HUES6 (cell line): ENCODE measurements around the gene ATP2B2.

Experiments used
- H3K27ac ChIP-seq: 2 replicates; pipeline ENCODE4 v1.7.0; 2013; ENCODE audit warnings: low read depth, mild to moderate bottlenecking, low read length, inconsistent platforms
- H3K27me3 ChIP-seq: 2 replicates; pipeline ENCODE4 v1.6.1; 2013; ENCODE audit warnings: low read length; ENCODE audit not compliant: control insufficient read depth, insufficient read depth
- H3K36me3 ChIP-seq: 2 replicates; pipeline ENCODE4 v1.6.1; 2013; ENCODE audit warnings: low read length; ENCODE audit not compliant: control insufficient read depth, insufficient read depth
- H3K4me1 ChIP-seq: 2 replicates; pipeline ENCODE4 v1.6.1; 2013; ENCODE audit warnings: low read length; ENCODE audit not compliant: control insufficient read depth, insufficient read depth
- H3K4me3 ChIP-seq: 2 replicates; pipeline ENCODE4 v1.5.1; 2013; ENCODE audit warnings: low read depth, low read length
- H3K9ac ChIP-seq: one replicate; pipeline ENCODE4 v1.6.1; 2013; ENCODE audit warnings: mild to moderate bottlenecking, low read length
- H3K9me3 ChIP-seq: 2 replicates; pipeline ENCODE4 v1.6.1; 2013; ENCODE audit warnings: low read depth, low read length; ENCODE audit not compliant: control insufficient read depth, insufficient read depth

Gene ATP2B2

DNA sequence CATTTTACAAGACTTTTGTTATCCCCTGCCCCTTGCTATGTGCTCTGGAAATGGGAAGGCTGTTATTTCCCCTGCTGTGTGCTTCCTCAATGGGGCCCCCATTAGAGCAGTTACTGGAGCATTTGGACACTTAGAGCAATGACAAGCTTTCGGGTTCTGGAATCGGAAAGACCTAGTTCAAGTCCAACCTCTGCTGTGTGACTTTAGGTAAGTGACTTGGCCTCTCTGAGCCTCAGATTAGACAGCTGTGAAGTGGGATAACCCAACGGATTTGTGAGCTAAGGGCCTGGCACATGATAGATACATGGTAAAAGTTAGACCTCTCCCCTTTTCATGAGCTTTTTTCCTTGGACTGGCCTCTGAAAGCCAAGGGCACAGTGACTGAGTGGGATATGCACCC, 100.5 kb downstream of the ATP2B2 start:
- no peak overlapping the region for H3K27ac ChIP-seq
- no peaks in the 10 kb centered on the region for H3K36me3 ChIP-seq
- no peaks in the 10 kb centered on the region for H3K4me1 ChIP-seq
- H3K27me3 ChIP-seq: no peaks in the 10 kb centered on the region
- no peak overlapping the region for H3K4me3 ChIP-seq
- H3K9ac ChIP-seq: no peak overlapping the region
- H3K9me3 ChIP-seq: no peaks in the 10 kb centered on the region

GRCh38 chr3:10404377-10404776, 101.0 kb downstream of the ATP2B2 start:
- no peaks in the 10 kb centered on the region for H3K36me3 ChIP-seq
- H3K27me3 ChIP-seq: no peaks in the 10 kb centered on the region
- H3K9me3 ChIP-seq: no peaks in the 10 kb centered on the region
- no peak overlapping the region for H3K9ac ChIP-seq
- no peak overlapping the region for H3K27ac ChIP-seq
- H3K4me3 ChIP-seq: no peak overlapping the region
- H3K4me1 ChIP-seq: no peaks in the 10 kb centered on the region

DNA sequence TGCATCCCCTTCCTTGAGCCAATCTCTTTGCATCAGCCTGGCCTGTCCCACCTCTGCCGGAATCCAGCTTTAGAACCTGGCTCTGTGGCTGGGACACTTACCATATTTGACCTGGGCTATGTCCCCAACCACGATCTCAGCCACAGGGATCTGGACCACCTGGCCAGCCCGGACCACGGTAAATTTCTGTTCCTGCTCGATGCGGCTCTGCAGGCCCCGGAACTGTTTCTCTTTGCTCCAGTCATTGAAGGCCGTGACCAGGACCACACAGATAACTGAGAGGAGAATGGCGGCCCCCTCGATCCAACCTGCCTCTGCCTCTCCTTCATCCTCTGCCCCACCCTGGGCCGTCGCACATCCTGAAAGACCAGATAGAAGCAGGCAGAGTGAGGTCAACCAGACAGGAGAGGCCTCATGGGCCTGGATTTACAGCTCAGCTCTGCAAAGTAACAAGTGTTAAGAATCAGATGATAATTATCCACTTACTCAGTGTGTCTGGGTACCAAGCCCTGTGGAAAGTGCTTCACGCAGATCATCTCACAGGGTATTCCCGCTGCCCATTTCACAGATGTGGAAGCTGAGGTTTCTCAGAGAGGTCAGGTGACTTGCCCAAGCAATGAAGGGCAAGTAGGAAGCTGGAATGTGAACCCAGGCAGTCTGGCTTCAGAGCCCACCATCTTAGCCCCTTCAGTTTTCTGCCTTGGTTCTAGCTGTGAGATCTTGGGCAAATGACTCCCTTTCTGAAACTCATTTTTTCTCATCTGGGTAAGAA, 103.2 kb downstream of the ATP2B2 start:
- Histone ChIP-seq H3K9ac (no peak overlapping the region), H3K4me1 (no peaks in the 10 kb centered on the region), H3K4me3 (no peak overlapping the region), H3K9me3 (no peaks in the 10 kb centered on the region), H3K27ac (no peak overlapping the region), H3K36me3 (no peaks in the 10 kb centered on the region), H3K27me3 (no peaks in the 10 kb centered on the region)

DNA sequence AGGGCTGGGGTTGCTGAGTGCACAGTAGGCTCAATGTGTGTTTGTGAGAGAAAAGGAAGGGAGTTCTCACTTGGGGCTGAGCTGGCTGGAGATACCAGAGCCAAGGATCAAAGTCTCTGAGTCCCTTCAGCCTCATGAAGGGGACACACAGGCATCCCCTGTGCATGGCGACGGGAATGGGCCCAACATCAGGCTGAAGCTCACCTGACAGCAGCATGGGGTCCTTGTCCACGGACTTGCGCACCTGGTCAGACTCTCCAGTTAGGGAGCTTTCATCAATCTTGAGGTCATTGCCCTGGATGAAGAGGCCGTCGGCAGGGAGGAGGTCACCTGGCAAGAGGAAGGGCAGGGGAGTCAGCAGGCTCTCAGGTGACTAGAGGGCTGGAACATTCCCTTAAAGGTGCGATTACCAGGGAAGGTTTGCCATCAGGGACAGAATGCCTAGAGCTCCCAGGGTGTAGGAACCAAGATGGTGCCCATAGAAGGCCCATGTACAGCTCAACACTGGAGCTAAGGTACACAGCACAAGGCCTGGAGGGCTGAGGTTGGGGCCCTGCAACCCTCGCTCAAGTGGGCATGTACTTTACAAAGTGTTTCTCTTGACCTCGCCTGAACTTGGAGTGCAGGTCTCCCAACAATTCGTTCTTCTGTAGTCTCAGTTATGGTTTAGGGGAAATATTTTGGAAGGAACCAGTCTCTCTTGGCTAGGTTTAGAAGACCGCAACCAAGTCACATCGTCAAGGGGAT, 104.5 kb downstream of the ATP2B2 start:
- H3K27me3 ChIP-seq: no peaks in the 10 kb centered on the region
- no peak overlapping the region for H3K27ac ChIP-seq
- H3K9ac ChIP-seq: no peak overlapping the region
- peaks cover 6% of the 10 kb centered on the region for H3K4me1 ChIP-seq
- no peaks in the 10 kb centered on the region for H3K36me3 ChIP-seq
- no peaks in the 10 kb centered on the region for H3K9me3 ChIP-seq
- no peak overlapping the region for H3K4me3 ChIP-seq

- no peak overlapping the region for H3K4me3 ChIP-seq
- no peaks in the 10 kb centered on the region for H3K36me3 ChIP-seq
- peaks cover 13% of the 10 kb centered on the region for H3K4me1 ChIP-seq
- no peaks in the 10 kb centered on the region for H3K9me3 ChIP-seq
- H3K27me3 ChIP-seq: no peaks in the 10 kb centered on the region
- H3K9ac ChIP-seq: no peak overlapping the region
- no peak overlapping the region for H3K27ac ChIP-seq
These were observed 105.2 kb downstream of the ATP2B2 start for GRCh38 chr3:10400050-10400748.

DNA sequence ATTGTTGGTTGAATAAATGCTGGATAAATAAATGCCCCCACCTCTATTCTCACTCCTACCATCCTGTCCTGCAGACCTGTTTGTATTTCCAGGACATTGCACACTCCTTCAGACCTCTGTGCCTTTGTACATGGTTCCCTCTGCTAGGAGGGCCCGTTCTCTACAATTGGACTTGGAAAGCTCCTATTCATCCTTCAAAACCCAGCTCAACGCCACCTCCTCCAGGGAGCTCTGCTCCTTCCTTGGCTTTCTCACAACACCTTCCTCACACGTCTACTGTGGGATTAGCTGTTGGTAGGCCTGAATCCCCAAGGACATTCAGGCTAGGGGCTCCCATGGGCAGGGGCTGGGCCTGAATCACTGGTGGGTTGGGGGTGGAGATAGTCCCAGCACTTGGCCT, 105.8 kb downstream of the ATP2B2 start:
- no peaks in the 10 kb centered on the region for H3K9me3 ChIP-seq
- no peak overlapping the region for H3K4me3 ChIP-seq
- H3K9ac ChIP-seq: no peak overlapping the region
- H3K27ac ChIP-seq: no peak overlapping the region
- no peaks in the 10 kb centered on the region for H3K27me3 ChIP-seq
- no peaks in the 10 kb centered on the region for H3K36me3 ChIP-seq
- H3K4me1 ChIP-seq: peaks cover 19% of the 10 kb centered on the region

GRCh38 chr3:10398341-10398740, 107.0 kb downstream of the ATP2B2 start:
- H3K36me3 ChIP-seq: no peaks in the 10 kb centered on the region
- peaks cover 19% of the 10 kb centered on the region for H3K4me1 ChIP-seq
- H3K4me3 ChIP-seq: no peak overlapping the region
- no peak overlapping the region for H3K9ac ChIP-seq
- H3K27me3 ChIP-seq: no peaks in the 10 kb centered on the region
- no peak overlapping the region for H3K27ac ChIP-seq
- no peaks in the 10 kb centered on the region for H3K9me3 ChIP-seq

DNA sequence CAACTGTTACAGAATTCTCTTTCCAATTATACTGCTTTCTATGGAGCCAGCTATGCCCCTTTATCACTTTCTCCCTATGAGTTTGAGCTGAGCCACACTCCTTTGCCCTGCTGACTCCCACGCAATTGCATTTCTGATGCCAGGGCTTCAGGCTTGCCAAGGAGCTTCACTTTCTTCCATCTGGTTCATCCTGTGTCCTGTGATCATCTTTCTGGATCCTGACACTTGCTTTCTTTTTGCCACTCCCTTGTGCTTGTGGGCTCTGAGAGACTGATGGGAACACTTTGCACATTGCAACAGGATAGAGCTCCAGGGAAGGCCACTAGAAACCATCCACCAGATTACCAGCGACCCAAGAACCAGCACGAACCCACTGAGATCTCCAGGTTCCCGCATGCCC, 107.5 kb downstream of the ATP2B2 start:
- Histone ChIP-seq H3K9me3 (no peaks in the 10 kb centered on the region), H3K27ac (no peak overlapping the region), H3K4me3 (no peak overlapping the region), H3K9ac (no peak overlapping the region), H3K27me3 (no peaks in the 10 kb centered on the region), H3K4me1 (peaks cover 19% of the 10 kb centered on the region), H3K36me3 (no peaks in the 10 kb centered on the region)

- Histone ChIP-seq H3K4me1 (peaks cover 19% of the 10 kb centered on the region), H3K4me3 (no peak overlapping the region), H3K27ac (no peak overlapping the region), H3K36me3 (no peaks in the 10 kb centered on the region), H3K27me3 (no peaks in the 10 kb centered on the region), H3K9ac (no peak overlapping the region), H3K9me3 (no peaks in the 10 kb centered on the region)
These were observed 108.5 kb downstream of the ATP2B2 start for GRCh38 chr3:10396931-10397330.

- Histone ChIP-seq H3K9ac (no peak overlapping the region), H3K4me1 (peaks cover 21% of the 10 kb centered on the region), H3K27me3 (no peaks in the 10 kb centered on the region), H3K27ac (no peak overlapping the region), H3K9me3 (no peaks in the 10 kb centered on the region), H3K4me3 (no peak overlapping the region), H3K36me3 (no peaks in the 10 kb centered on the region)
These were observed 109.3 kb downstream of the ATP2B2 start for GRCh38 chr3:10396083-10396482.

DNA sequence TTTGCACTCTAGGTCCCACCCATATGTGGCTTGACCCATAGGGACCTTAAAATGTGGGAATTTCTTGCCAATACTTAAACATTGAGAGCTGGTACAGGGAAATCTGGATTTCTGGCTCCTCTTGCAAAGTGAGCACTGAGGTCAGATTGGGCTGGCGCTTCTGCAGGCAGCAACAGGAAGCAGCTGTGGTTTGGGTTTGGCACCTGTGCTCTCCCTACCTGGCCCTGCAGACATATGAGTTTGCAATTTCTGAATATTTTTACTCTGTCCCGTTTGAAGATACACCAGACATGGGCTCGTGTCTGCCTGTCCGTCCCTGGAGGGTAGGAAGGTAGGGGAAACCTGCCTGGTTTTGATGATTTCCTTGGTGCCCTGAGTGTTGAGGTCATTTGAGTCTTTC, 109.7 kb downstream of the ATP2B2 start:
- Histone ChIP-seq H3K4me3 (no peak overlapping the region), H3K27me3 (no peaks in the 10 kb centered on the region), H3K9me3 (no peaks in the 10 kb centered on the region), H3K27ac (no peak overlapping the region), H3K36me3 (no peaks in the 10 kb centered on the region), H3K9ac (no peak overlapping the region), H3K4me1 (peaks cover 25% of the 10 kb centered on the region)
